Astrocyte (in vitro differentiated cells and primary cell): Measurements from ENCODE around the gene RNF152. TPM values are rescaled to one million over a fixed set of nuclear protein-coding genes. Genes with fewer than 3 reads are reported as not detected.

Experiments used
- DNase-seq: peaks from one replicate; pipeline ENCODE4 v3.0.0-alpha.2; 2010; ENCODE audit warnings: low read depth
- FAIRE-seq: peaks from 2 replicates; lab custom pipeline; 2011; peaks lifted over from hg19 to GRCh38; lab: Jason Lieb, UNC
- H2AFZ ChIP-seq: 2 replicates; pipeline ENCODE4 v1.6.0; 2012; ENCODE audit warnings: low read depth, low read length, inconsistent platforms
- H3K27ac ChIP-seq: 2 replicates; pipeline ENCODE4 v1.5.1; 2011; ENCODE audit warnings: low read depth, low read length, inconsistent platforms
- H3K27me3 ChIP-seq: 2 replicates; pipeline ENCODE4 v1.6.0; 2011; ENCODE audit warnings: low read length, inconsistent platforms; ENCODE audit not compliant: insufficient read depth
- H3K36me3 ChIP-seq: 2 replicates; pipeline ENCODE4 v1.5.1; 2011; ENCODE audit warnings: low read length, inconsistent platforms; ENCODE audit not compliant: insufficient read depth
- H3K4me1 ChIP-seq: 2 replicates; pipeline ENCODE4 v1.5.1; 2011; ENCODE audit warnings: low read length, inconsistent platforms; ENCODE audit not compliant: insufficient read depth
- H3K4me2 ChIP-seq: 2 replicates; pipeline ENCODE4 v1.6.0; 2012; ENCODE audit warnings: low read length, inconsistent platforms
- H3K4me3 ChIP-seq: 2 replicates; pipeline ENCODE4 v1.5.1; 2011; ENCODE audit warnings: low read depth, mild to moderate bottlenecking, low read length, inconsistent platforms; ENCODE audit not compliant: insufficient read depth
- H3K79me2 ChIP-seq: 2 replicates; pipeline ENCODE4 v1.6.0; 2012; ENCODE audit warnings: mild to moderate bottlenecking, low read length, inconsistent platforms; ENCODE audit not compliant: insufficient read depth
- H3K9ac ChIP-seq: 2 replicates; pipeline ENCODE4 v1.6.0; 2012; ENCODE audit warnings: mild to moderate bottlenecking, low read length, inconsistent platforms
- H3K9me3 ChIP-seq: 2 replicates; pipeline ENCODE4 v1.5.1; 2012; ENCODE audit warnings: low read depth, mild to moderate bottlenecking, low read length, inconsistent platforms; ENCODE audit not compliant: insufficient read depth
- H4K20me1 ChIP-seq: 2 replicates; pipeline ENCODE4 v1.6.0; 2012; ENCODE audit warnings: low read length, inconsistent platforms; ENCODE audit not compliant: insufficient read depth
- H3K27ac Mint-ChIP-seq: one replicate; pipeline ENCODE4 v1.8.0; 2021; ENCODE audit warnings: mild to moderate bottlenecking, mixed read lengths; ENCODE audit not compliant: unreplicated experiment
- H3K27me3 Mint-ChIP-seq: one replicate; pipeline ENCODE4 v1.8.0; 2021; ENCODE audit warnings: low read depth, mixed read lengths; ENCODE audit not compliant: unreplicated experiment
- H3K36me3 Mint-ChIP-seq: one replicate; pipeline ENCODE4 v1.8.0; 2021; ENCODE audit warnings: low read depth, mixed read lengths; ENCODE audit not compliant: unreplicated experiment
- H3K4me1 Mint-ChIP-seq: one replicate; pipeline ENCODE4 v1.8.0; 2021; ENCODE audit warnings: low read depth, mixed read lengths; ENCODE audit not compliant: unreplicated experiment
- H3K4me3 Mint-ChIP-seq: one replicate; pipeline ENCODE4 v1.8.0; 2021; ENCODE audit warnings: mild to moderate bottlenecking, moderate library complexity, mixed read lengths; ENCODE audit not compliant: unreplicated experiment
- H3K9me3 Mint-ChIP-seq: one replicate; pipeline ENCODE4 v1.8.0; 2021; ENCODE audit warnings: mild to moderate bottlenecking, mixed read lengths; ENCODE audit not compliant: unreplicated experiment
- CTCF ChIP-seq: IDR thresholded peaks from 2 replicates; pipeline ENCODE4 v1.5.1; 2011; ENCODE audit warnings: low read depth, mild to moderate bottlenecking, inconsistent platforms, low read length, moderate library complexity; ENCODE audit not compliant: insufficient read depth
- EZH2 ChIP-seq: IDR thresholded peaks from 2 replicates; pipeline ENCODE4 v1.6.1; 2012; ENCODE audit warnings: mild to moderate bottlenecking, low read length, inconsistent platforms; ENCODE audit not compliant: insufficient read depth
- total RNA-seq: library from RNA; stranded (reverse); gene quantifications from 2 replicates; pipeline ENCODE4 v1.2.1, GENCODE V29; 2021

The RNF152 gene
- total RNA-seq, 1 donor from 2014 or later, result 68.7 TPM

- Mint-ChIP-seq H3K27ac (no peak overlapping the region), H3K9me3 (peaks cover 2% of the 10 kb centered on the region)
- H3K36me3 ChIP-seq, result no peaks in the 10 kb centered on the region
Measured at GRCh38 chr18:61859113-61859512, 33.7 kb downstream of the RNF152 start.

GRCh38 chr18:61856678-61857077, 36.1 kb downstream of the RNF152 start:
- Mint-ChIP-seq H3K27me3 (no peaks in the 10 kb centered on the region), H3K4me3 (no peak overlapping the region), H3K27ac (no peak overlapping the region), H3K36me3 (peaks cover 24% of the 10 kb centered on the region), H3K4me1 (peaks cover 51% of the 10 kb centered on the region), H3K9me3 (peaks cover 2% of the 10 kb centered on the region)
- Histone ChIP-seq H2AFZ (no peak overlapping the region), H3K79me2 (peaks cover 72% of the 10 kb centered on the region), H3K36me3 (no peaks in the 10 kb centered on the region), H3K4me2 (no peak overlapping the region), H3K9me3 (no peaks in the 10 kb centered on the region), H4K20me1 (peaks cover 23% of the 10 kb centered on the region), H3K27ac (no peak overlapping the region), H3K9ac (no peak overlapping the region), H3K27me3 (no peaks in the 10 kb centered on the region), H3K4me3 (no peak overlapping the region), H3K4me1 (peaks cover 28% of the 10 kb centered on the region)
- DNase-seq (no peak), FAIRE-seq (no peak)
- TF ChIP-seq EZH2, result no peak

More at GRCh38 chr18:61859113-61859512, 33.7 kb downstream of the RNF152 start:
- peaks cover 24% of the 10 kb centered on the region for H3K36me3 Mint-ChIP-seq
- H3K27ac ChIP-seq, result no peak overlapping the region
- H3K27me3 ChIP-seq, result no peaks in the 10 kb centered on the region
- no peak overlapping the region for H3K4me2 ChIP-seq
- H3K4me3 ChIP-seq, result no peak overlapping the region
- H3K9ac ChIP-seq, result no peak overlapping the region
- no peaks in the 10 kb centered on the region for H3K9me3 ChIP-seq
- peaks cover 36% of the 10 kb centered on the region for H4K20me1 ChIP-seq
- no peaks in the 10 kb centered on the region for H3K27me3 Mint-ChIP-seq
- no peak overlapping the region for H2AFZ ChIP-seq
- DNase-seq (no peak), FAIRE-seq (no peak)
- H3K4me3 Mint-ChIP-seq, result no peak overlapping the region
- H3K4me1 Mint-ChIP-seq, result peaks cover 31% of the 10 kb centered on the region
- TF ChIP-seq CTCF (no peak), EZH2 (no peak)
- H3K4me1 ChIP-seq, result peaks cover 11% of the 10 kb centered on the region
- H3K79me2 ChIP-seq, result peaks cover 77% of the 10 kb centered on the region

GRCh38 chr18:61855449-61856378, 37.1 kb downstream of the RNF152 start:
- Histone ChIP-seq H3K27me3 (no peaks in the 10 kb centered on the region), H2AFZ (no peak overlapping the region), H3K9ac (no peak overlapping the region), H3K36me3 (no peaks in the 10 kb centered on the region), H3K27ac (peak overlapping the region; percentile 33), H3K4me3 (no peak overlapping the region), H3K4me2 (no peak overlapping the region), H3K9me3 (no peaks in the 10 kb centered on the region), H4K20me1 (peaks cover 18% of the 10 kb centered on the region), H3K4me1 (peaks cover 33% of the 10 kb centered on the region), H3K79me2 (peaks cover 66% of the 10 kb centered on the region)
- DNase-seq (no peak), FAIRE-seq (no peak)
- TF ChIP-seq EZH2 (no peak), CTCF (no peak)
- H3K27me3 Mint-ChIP-seq, result no peaks in the 10 kb centered on the region
- H3K27ac Mint-ChIP-seq, result no peak overlapping the region
- H3K36me3 Mint-ChIP-seq, result peaks cover 19% of the 10 kb centered on the region
- peaks cover 55% of the 10 kb centered on the region for H3K4me1 Mint-ChIP-seq
- no peak overlapping the region for H3K4me3 Mint-ChIP-seq
- H3K9me3 Mint-ChIP-seq, result peaks cover 2% of the 10 kb centered on the region
